ENCODE measurements around the gene NPAS3.

GRCh38 chr14:33764876-33765650, 826.4 kb downstream of the NPAS3 start:
- TF ChIP-seq CTCF (conservative IDR thresholded peaks at IDR 0.05; ENCODE audit: low read depth, low read length) (no peak), EZH2phosphoT487 (IDR thresholded peaks at IDR 0.05; ENCODE audit: borderline replicate concordance, low read length) (no peak)

Measured in PC-3 (cell line).